Measurements from ENCODE around the gene CHRNG.

DNA sequence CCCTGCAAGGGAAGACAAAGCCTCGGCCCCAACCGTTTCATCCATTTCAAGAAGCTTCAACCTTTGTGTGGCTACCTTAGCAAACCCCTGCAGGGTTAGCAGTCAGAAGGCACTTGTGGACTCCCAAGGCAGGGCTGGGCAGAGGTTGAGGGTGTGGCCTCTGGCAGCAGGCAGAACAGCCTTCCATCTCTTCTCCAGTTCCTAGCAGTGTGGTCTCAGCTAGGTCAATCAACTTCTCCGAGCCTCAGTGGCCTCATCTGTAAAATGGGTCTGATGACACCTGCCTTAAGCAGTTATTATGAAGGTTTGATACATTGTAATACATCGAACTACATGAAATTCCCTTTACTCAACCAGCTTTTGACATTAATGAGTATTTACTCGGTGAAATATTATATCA is 26.1 kb upstream of the CHRNG start:
- TF ChIP-seq, protein P1, sequence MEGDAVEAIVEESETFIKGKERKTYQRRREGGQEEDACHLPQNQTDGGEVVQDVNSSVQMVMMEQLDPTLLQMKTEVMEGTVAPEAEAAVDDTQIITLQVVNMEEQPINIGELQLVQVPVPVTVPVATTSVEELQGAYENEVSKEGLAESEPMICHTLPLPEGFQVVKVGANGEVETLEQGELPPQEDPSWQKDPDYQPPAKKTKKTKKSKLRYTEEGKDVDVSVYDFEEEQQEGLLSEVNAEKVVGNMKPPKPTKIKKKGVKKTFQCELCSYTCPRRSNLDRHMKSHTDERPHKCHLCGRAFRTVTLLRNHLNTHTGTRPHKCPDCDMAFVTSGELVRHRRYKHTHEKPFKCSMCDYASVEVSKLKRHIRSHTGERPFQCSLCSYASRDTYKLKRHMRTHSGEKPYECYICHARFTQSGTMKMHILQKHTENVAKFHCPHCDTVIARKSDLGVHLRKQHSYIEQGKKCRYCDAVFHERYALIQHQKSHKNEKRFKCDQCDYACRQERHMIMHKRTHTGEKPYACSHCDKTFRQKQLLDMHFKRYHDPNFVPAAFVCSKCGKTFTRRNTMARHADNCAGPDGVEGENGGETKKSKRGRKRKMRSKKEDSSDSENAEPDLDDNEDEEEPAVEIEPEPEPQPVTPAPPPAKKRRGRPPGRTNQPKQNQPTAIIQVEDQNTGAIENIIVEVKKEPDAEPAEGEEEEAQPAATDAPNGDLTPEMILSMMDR (conservative IDR thresholded peaks at IDR 0.05; ENCODE audit: low read length) = no peak
- TF ChIP-seq EZH2phosphoT487 (IDR thresholded peaks at IDR 0.05; ENCODE audit: borderline replicate concordance) = no peak

Data from Loucy (cell line).